ENCODE data around the gene LMAN2L.

LMAN2L gene

DNA sequence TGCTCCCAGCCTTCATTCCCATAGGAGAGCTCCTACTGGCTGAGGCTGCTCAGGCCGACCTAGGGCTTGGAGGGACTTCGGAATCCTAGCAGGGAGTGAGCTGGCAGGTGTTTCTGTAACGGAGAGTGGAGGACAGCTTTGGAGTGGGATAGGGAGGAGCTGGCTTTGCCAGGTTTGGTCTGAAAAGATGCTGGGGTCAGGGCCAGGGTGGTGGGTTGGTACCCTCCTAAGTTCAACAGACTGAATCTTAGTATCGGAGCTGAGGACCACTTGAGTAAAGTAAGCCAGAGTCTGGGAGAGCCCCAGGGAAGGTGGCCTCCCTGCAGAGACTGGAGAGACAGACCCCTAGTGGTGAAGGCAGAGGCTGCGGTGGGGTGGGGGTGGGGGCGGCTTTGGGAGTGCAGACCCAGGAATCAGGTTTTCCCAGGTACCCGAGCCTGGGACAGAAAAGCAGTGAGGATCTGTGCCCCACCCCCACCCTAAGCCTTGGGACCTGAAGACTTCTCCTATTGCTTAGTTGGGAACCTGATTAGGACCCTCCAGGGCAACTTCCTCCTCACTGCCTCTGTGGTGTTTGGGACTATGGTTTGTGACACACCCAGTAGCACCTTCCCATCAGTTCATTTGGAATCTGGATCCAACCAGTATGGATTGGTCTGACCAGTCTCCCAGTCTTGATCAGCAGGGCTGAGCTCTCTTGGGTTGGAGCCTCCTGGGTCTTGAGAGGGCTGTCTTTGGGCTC lies 23.8 kb upstream of the LMAN2L start:
- WGBS, 2 donors (ENCODE audit: extremely low coverage in 2 of 2, insufficient read length in 2 of 2, insufficient replicate concordance in 1 of 2): no CpG with 5 or more reads among the region's 7 CpGs
- peak overlapping the region; percentile 71 for H3K27ac ChIP-seq (replicated peaks; ENCODE audit: low read length)
- DNase-seq (ENCODE audit: low spot score): no peak

GRCh38 chr2:96762529-96763311 lies 22.9 kb upstream of the LMAN2L start:
- Histone ChIP-seq H3K18ac (ENCODE audit: low read length) (no peak overlapping the region), H3K4me1 (ENCODE audit: control insufficient read depth in 2 of 2, insufficient read depth in 1 of 2, low read depth in 1 of 2, low read length in 2 of 2) (peaks cover 26 to 27% of the 10 kb centered on the region in 2 donors), H2AK5ac (ENCODE audit: low read depth, low read length) (no peak overlapping the region), H3K27ac (replicated peaks; ENCODE audit: low read length) (peak overlapping the region; percentile 71), H2BK120ac (ENCODE audit: low read depth, low read length) (no peak overlapping the region), H2BK15ac (ENCODE audit: low read length) (no peak overlapping the region), H4K91ac (ENCODE audit: low read depth, low read length, poor library complexity) (no peak overlapping the region), H3K36me3 (replicated peaks in 1 of 2; ENCODE audit: control insufficient read depth in 2 of 2, insufficient read depth in 2 of 2, low read length in 2 of 2) (peaks cover 0 to 3% of the 10 kb centered on the region in 2 donors), H2BK12ac (ENCODE audit: low read length) (no peak overlapping the region), H3K4ac (ENCODE audit: low read length) (no peak overlapping the region), H3K79me1 (ENCODE audit: low read depth, low read length) (peaks cover 9% of the 10 kb centered on the region), H3K23ac (ENCODE audit: low read depth, low read length, poor library complexity) (no peak overlapping the region), H3K14ac (ENCODE audit: low read length) (no peak overlapping the region), H2BK5ac (ENCODE audit: low read length) (no peak overlapping the region), H4K8ac (ENCODE audit: low read depth, low read length) (no peak overlapping the region), H3K9me3 (replicated peaks in 1 of 2; ENCODE audit: control insufficient read depth in 2 of 2, insufficient read depth in 1 of 2, low read depth in 1 of 2, low read length in 2 of 2) (peaks cover 0 to 5% of the 10 kb centered on the region in 2 donors), H3K27me3 (ENCODE audit: control insufficient read depth in 3 of 3, insufficient read depth in 3 of 3, low read depth in 1 of 3, low read length in 3 of 3) (no peaks in the 10 kb centered on the region), H3K4me3 (ENCODE audit: low read length in 2 of 2) (peak overlapping the region; percentile 28 to 73), H3K4me2 (ENCODE audit: insufficient read depth, low read length, poor library complexity, severe bottlenecking) (peak overlapping the region; percentile 66), H2AFZ (ENCODE audit: low read length) (peak overlapping the region; percentile 39), H3K9ac (ENCODE audit: low read depth, low read length, poor library complexity) (no peak overlapping the region)
- no CpG with 5 or more reads among the region's 15 CpGs for WGBS, 2 donors (ENCODE audit: extremely low coverage in 2 of 2, insufficient read length in 2 of 2, insufficient replicate concordance in 1 of 2)
- DNase-seq (ENCODE audit: low spot score): peak; percentile 76

More for the DNA sequence above, 23.8 kb upstream of the LMAN2L start:
- no peak overlapping the region for H4K91ac ChIP-seq (ENCODE audit: low read depth, low read length, poor library complexity)
- peak overlapping the region; percentile 66 for H3K4me2 ChIP-seq (ENCODE audit: insufficient read depth, low read length, poor library complexity, severe bottlenecking)
- H3K18ac ChIP-seq (ENCODE audit: low read length): peak overlapping the region; percentile 1
- H2AFZ ChIP-seq (ENCODE audit: low read length): peak overlapping the region; percentile 48
- H3K4ac ChIP-seq (ENCODE audit: low read length): no peak overlapping the region
- no peak overlapping the region for H3K9ac ChIP-seq (ENCODE audit: low read depth, low read length, poor library complexity)
- no peak overlapping the region for H2BK12ac ChIP-seq (ENCODE audit: low read length)
- H2BK15ac ChIP-seq (ENCODE audit: low read length): no peak overlapping the region
- no peak overlapping the region for H3K23ac ChIP-seq (ENCODE audit: low read depth, low read length, poor library complexity)
- H2AK5ac ChIP-seq (ENCODE audit: low read depth, low read length): no peak overlapping the region
- H3K4me1 ChIP-seq (ENCODE audit: control insufficient read depth in 2 of 2, insufficient read depth in 1 of 2, low read depth in 1 of 2, low read length in 2 of 2): peaks cover 26 to 27% of the 10 kb centered on the region in 2 donors
- peak overlapping the region; percentile 25 for H2BK120ac ChIP-seq (ENCODE audit: low read depth, low read length)
- H3K79me1 ChIP-seq (ENCODE audit: low read depth, low read length): peaks cover 9% of the 10 kb centered on the region
- no peak overlapping the region for H4K8ac ChIP-seq (ENCODE audit: low read depth, low read length)
- no peaks in the 10 kb centered on the region for H3K27me3 ChIP-seq (ENCODE audit: control insufficient read depth in 3 of 3, insufficient read depth in 3 of 3, low read depth in 1 of 3, low read length in 3 of 3)
- peak overlapping the region; percentile 33 for H2BK5ac ChIP-seq (ENCODE audit: low read length)
- H3K36me3 ChIP-seq (replicated peaks in 1 of 2; ENCODE audit: control insufficient read depth in 2 of 2, insufficient read depth in 2 of 2, low read length in 2 of 2): peaks cover 0 to 3% of the 10 kb centered on the region in 2 donors
- H3K4me3 ChIP-seq (ENCODE audit: low read length in 2 of 2): peak overlapping the region; percentile 28 to 73
- no peak overlapping the region for H3K14ac ChIP-seq (ENCODE audit: low read length)
- peaks cover 0 to 5% of the 10 kb centered on the region in 2 donors for H3K9me3 ChIP-seq (replicated peaks in 1 of 2; ENCODE audit: control insufficient read depth in 2 of 2, insufficient read depth in 1 of 2, low read depth in 1 of 2, low read length in 2 of 2)

GRCh38 chr2:96760986-96761832 lies 21.3 kb upstream of the LMAN2L start:
- no peak for DNase-seq (ENCODE audit: low spot score)
- peak overlapping the region; percentile 66 for H3K4me2 ChIP-seq (ENCODE audit: insufficient read depth, low read length, poor library complexity, severe bottlenecking)
- H4K91ac ChIP-seq (ENCODE audit: low read depth, low read length, poor library complexity): peak overlapping the region; percentile 86
- peaks cover 0 to 2% of the 10 kb centered on the region in 2 donors for H3K9me3 ChIP-seq (replicated peaks in 1 of 2; ENCODE audit: control insufficient read depth in 2 of 2, insufficient read depth in 1 of 2, low read depth in 1 of 2, low read length in 2 of 2)
- peak overlapping the region; percentile 86 for H3K4ac ChIP-seq (ENCODE audit: low read length)
- peak overlapping the region; percentile 24 for H2BK12ac ChIP-seq (ENCODE audit: low read length)
- H2AK5ac ChIP-seq (ENCODE audit: low read depth, low read length): peak overlapping the region; percentile 99
- H2AFZ ChIP-seq (ENCODE audit: low read length): peak overlapping the region; percentile 82
- peak overlapping the region; percentile 87 for H3K14ac ChIP-seq (ENCODE audit: low read length)
- H3K4me3 ChIP-seq (ENCODE audit: low read length in 2 of 2): peak overlapping the region; percentile 52 to 93
- H3K4me1 ChIP-seq (ENCODE audit: control insufficient read depth in 2 of 2, insufficient read depth in 1 of 2, low read depth in 1 of 2, low read length in 2 of 2): peaks cover 26 to 27% of the 10 kb centered on the region in 2 donors
- H2BK5ac ChIP-seq (ENCODE audit: low read length): peak overlapping the region; percentile 69
- H3K27ac ChIP-seq (replicated peaks; ENCODE audit: low read length): peak overlapping the region; percentile 72
- H3K23ac ChIP-seq (ENCODE audit: low read depth, low read length, poor library complexity): peak overlapping the region; percentile 98
- peak overlapping the region; percentile 95 for H3K18ac ChIP-seq (ENCODE audit: low read length)
- H2BK120ac ChIP-seq (ENCODE audit: low read depth, low read length): peak overlapping the region; percentile 56
- peak overlapping the region; percentile 96 for H2BK15ac ChIP-seq (ENCODE audit: low read length)
- no CpG with 5 or more reads among the region's 59 CpGs for WGBS, 2 donors (ENCODE audit: extremely low coverage in 2 of 2, insufficient read length in 2 of 2, insufficient replicate concordance in 1 of 2)
- H4K8ac ChIP-seq (ENCODE audit: low read depth, low read length): peak overlapping the region; percentile 83
- peaks cover 6% of the 10 kb centered on the region for H3K79me1 ChIP-seq (ENCODE audit: low read depth, low read length)
- H3K36me3 ChIP-seq (replicated peaks in 1 of 2; ENCODE audit: control insufficient read depth in 2 of 2, insufficient read depth in 2 of 2, low read length in 2 of 2): no peaks in the 10 kb centered on the region
- peak overlapping the region; percentile 95 for H3K9ac ChIP-seq (ENCODE audit: low read depth, low read length, poor library complexity)
- H3K27me3 ChIP-seq (ENCODE audit: control insufficient read depth in 3 of 3, insufficient read depth in 3 of 3, low read depth in 1 of 3, low read length in 3 of 3): no peaks in the 10 kb centered on the region

Data from neuronal stem cell (in vitro differentiated cells).